HepG2 (cell line): ENCODE results near the gene MYO10. TPM values are rescaled to one million over a fixed set of nuclear protein-coding genes. Genes with fewer than 3 reads are reported as not detected.
A peak's percentile ranks its signal among the peaks of the same experiment; 100 is the strongest.

ENCODE experiments used
- HNRNPUL1 ChIP-seq: fragments of 200-400 bp; formaldehyde crosslinking; IDR thresholded peaks from 2 replicates; pipeline ENCODE4 v1.6.1; 2017; ENCODE audit warnings: low read depth, mild to moderate bottlenecking, low read length, moderate library complexity
- MATR3 ChIP-seq: sonication (generic); formaldehyde crosslinking; IDR thresholded peaks from 2 replicates; pipeline ENCODE4 v1.4.0; 2020; ENCODE audit warnings: missing genetic modification reagents
- MIER2 ChIP-seq: IDR thresholded peaks from 2 replicates; pipeline ENCODE4 v1.6.1; 2016; ENCODE audit warnings: missing biosample characterization, missing genetic modification reagents
- MIER3 ChIP-seq: IDR thresholded peaks from 2 replicates; pipeline ENCODE4 v1.6.1; 2016; ENCODE audit warnings: missing compliant biosample characterization, borderline replicate concordance
- MXI1 ChIP-seq: IDR thresholded peaks from 3 replicates; pipeline ENCODE4 v1.6.1; 2012; ENCODE audit warnings: low read depth, low read length, inconsistent platforms, borderline replicate concordance
- NFIB ChIP-seq: sonication (generic); formaldehyde crosslinking; IDR thresholded peaks from 2 replicates; pipeline ENCODE4 v1.9.0; 2021; ENCODE audit warnings: missing genetic modification reagents, mild to moderate bottlenecking, borderline replicate concordance
- REXO4 ChIP-seq: sonication (generic); formaldehyde crosslinking; IDR thresholded peaks from 2 replicates; pipeline ENCODE4 v1.8.0; 2022; ENCODE audit warnings: missing genetic modification reagents, mild to moderate bottlenecking, borderline replicate concordance
- STAT6 ChIP-seq: sonication (generic); formaldehyde crosslinking; IDR thresholded peaks from 2 replicates; pipeline ENCODE4 v1.4.0; 2020; ENCODE audit warnings: missing genetic modification reagents, mild to moderate bottlenecking, borderline replicate concordance
- TAF15 ChIP-seq: fragments of 200-400 bp; formaldehyde crosslinking; IDR thresholded peaks from one replicate; pipeline ENCODE4 v1.6.1; 2018; ENCODE audit warnings: mild to moderate bottlenecking, low read depth, low read length; ENCODE audit not compliant: poor library complexity, severe bottlenecking
- ZBTB33 ChIP-seq: sonication (generic); formaldehyde crosslinking; IDR thresholded peaks from 2 replicates; pipeline ENCODE4 v1.4.0; 2020; ENCODE audit warnings: missing genetic modification reagents
- ZHX1 ChIP-seq: sonication (generic); formaldehyde crosslinking; IDR thresholded peaks from 2 replicates; pipeline ENCODE4 v1.8.1; 2022; ENCODE audit warnings: low read depth, mild to moderate bottlenecking, missing genetic modification reagents
- ZNF12 ChIP-seq: sonication (generic); formaldehyde crosslinking; IDR thresholded peaks from 2 replicates; pipeline ENCODE4 v1.5.0; 2020; ENCODE audit warnings: missing genetic modification reagents
- ZNF292 ChIP-seq: sonication (generic); formaldehyde crosslinking; IDR thresholded peaks from 2 replicates; pipeline ENCODE4 v1.8.1; 2022; ENCODE audit warnings: mild to moderate bottlenecking, low read depth, missing genetic modification reagents, borderline replicate concordance
- ZNF569 ChIP-seq: sonication (generic); formaldehyde crosslinking; IDR thresholded peaks from 2 replicates; pipeline ENCODE4 v1.5.0; 2020; ENCODE audit warnings: mild to moderate bottlenecking, missing genetic modification reagents, moderate library complexity, borderline replicate concordance
- ZNF589 ChIP-seq: sonication (generic); formaldehyde crosslinking; conservative IDR thresholded peaks from 2 replicates; pipeline ENCODE4 v1.8.0; 2022; ENCODE audit warnings: mild to moderate bottlenecking, moderate library complexity, missing genetic modification reagents
- ZNF605 ChIP-seq: sonication (generic); formaldehyde crosslinking; IDR thresholded peaks from 2 replicates; pipeline ENCODE4 v1.8.0; 2022; ENCODE audit warnings: mild to moderate bottlenecking, missing genetic modification reagents
- ZNF691 ChIP-seq: sonication (generic); formaldehyde crosslinking; IDR thresholded peaks from 2 replicates; pipeline ENCODE4 v1.4.0; 2020; ENCODE audit warnings: missing genetic modification reagents, low read depth, mild to moderate bottlenecking, borderline replicate concordance
- polyA plus RNA-seq, 8 experiments: library from polyadenylated mRNA; depleted of rRNA in 3 of 8; stranded (reverse) in 7 of 8; unstranded in 1 of 8; fragments of >200 nt; fragmentation: Illumina TruSeq in 4 of 8; extraction: Trizol in 4 of 8; gene quantifications; 2 replicates each; pipeline versions ENCODE4 v1.2.1 to v1.2.3, GENCODE V29; 2011 to 2016; ENCODE audit warnings: low read depth in 4 of 8, missing spikeins in 1 of 8, mixed read lengths in 1 of 8; ENCODE audit not compliant: insufficient read depth in 1 of 8
- total RNA-seq, 5 experiments: library from RNA; depleted of rRNA; stranded (reverse); fragments of >200 nt; fragmentation: Illumina TruSeq; extraction: Trizol; gene quantifications; 2 replicates each; pipeline ENCODE4 v1.2.3, GENCODE V29; 2016; ENCODE audit warnings: low read depth in 1 of 5

The MYO10 gene
- total and polyA plus RNA-seq, 2 of the 13 experiments (the other 11 are each of a cell fraction or from before 2014, with no cell fraction given), result 4.5 to 14.0 TPM

GRCh38 chr5:16721151-16722096 is 214.7 kb downstream of the MYO10 start (continued):
- TF ChIP-seq ZHX1 (CRISPR knock-in tag), result no peak
- TF ChIP-seq TAF15, result no peak
- TF ChIP-seq ZNF589 (CRISPR knock-in tag), result no peak
- TF ChIP-seq ZNF292 (CRISPR knock-in tag), result peak; percentile 68; the same call in 1 of the 2 replicates
- no peak for TF ChIP-seq MIER2 (CRISPR knock-in tag)
- TF ChIP-seq MATR3, result no peak
- TF ChIP-seq ZBTB33 (CRISPR knock-in tag), result no peak
- 0 out of 2 replicates have a peak, but pooled peaks have one; percentile 20 for TF ChIP-seq ZNF605 (CRISPR knock-in tag)
- no peak for TF ChIP-seq ZNF569 (CRISPR knock-in tag)
- no peak for TF ChIP-seq REXO4 (CRISPR knock-in tag)
- TF ChIP-seq STAT6, result no peak
- peak; percentile 8; the same call in 1 of the 3 replicates for TF ChIP-seq MXI1
- peak; percentile 28; the same call in 1 of the 2 replicates for TF ChIP-seq MIER3
- no peak for TF ChIP-seq HNRNPUL1
- TF ChIP-seq NFIB (CRISPR knock-in tag), result no peak
- TF ChIP-seq ZNF12 (CRISPR knock-in tag), result peak; percentile 91
- 0 out of 2 replicates have a peak, but pooled peaks have one; percentile 35 for TF ChIP-seq ZNF691
